AG09319 (cell line): ENCODE results near the gene UBALD1.

Source experiments
- DNase-seq: peaks from one replicate; pipeline ENCODE4 v3.0.0-alpha.2; 2010; ENCODE audit warnings: low read depth; ENCODE audit errors: extremely low read depth
- TF ChIP-seq, protein P1 (sequence below): IDR thresholded peaks from 2 replicates; pipeline ENCODE4 v1.5.1; 2011; ENCODE audit warnings: low read depth, mild to moderate bottlenecking, inconsistent platforms, low read length, moderate library complexity

The UBALD1 gene

DNA sequence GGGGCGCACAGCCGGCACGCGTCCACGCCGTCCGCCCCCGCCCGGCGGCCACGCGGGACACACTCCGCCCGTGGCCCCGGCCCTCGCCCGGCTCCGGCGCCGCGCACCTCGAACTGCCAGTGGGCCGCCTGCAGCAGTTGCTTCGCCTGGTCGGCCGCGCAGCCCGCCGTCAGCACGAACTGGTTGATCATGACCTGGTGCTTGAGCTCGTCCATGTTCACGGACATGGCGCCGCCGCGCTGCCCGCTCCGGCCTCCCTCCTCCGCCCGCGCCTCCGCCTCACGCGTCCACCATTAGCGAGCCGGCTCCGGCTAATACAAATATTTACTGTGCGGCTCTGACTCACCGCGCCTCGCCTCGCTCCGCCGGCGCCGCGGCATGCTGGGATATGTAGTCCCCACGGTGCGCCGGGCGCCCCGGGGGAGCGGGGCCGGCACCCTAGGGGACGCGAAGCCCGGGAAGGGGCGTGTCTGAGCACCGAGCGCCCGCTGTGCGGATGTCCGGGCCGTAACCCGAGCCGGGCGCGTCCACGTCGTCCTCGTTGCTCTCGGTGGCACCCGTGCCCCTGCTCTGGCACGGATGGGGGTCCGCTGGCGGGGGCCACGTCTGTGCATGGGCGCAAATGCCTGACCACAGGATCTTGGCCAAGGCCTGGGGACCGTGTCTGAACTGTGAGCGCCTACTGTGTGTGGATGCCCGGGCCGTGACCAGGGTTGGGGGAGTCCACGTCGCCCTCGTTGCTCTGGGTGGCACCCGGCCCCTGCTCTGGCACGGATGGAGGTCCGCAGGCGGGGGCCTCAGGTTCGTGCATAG is at the start of gene UBALD1:
Gene UBALD1 (minus strand): TSS at position 318 of the 813 bp plus-strand sequence. CDS start 91 bp downstream, at position 227.
- TF ChIP-seq, protein P1, sequence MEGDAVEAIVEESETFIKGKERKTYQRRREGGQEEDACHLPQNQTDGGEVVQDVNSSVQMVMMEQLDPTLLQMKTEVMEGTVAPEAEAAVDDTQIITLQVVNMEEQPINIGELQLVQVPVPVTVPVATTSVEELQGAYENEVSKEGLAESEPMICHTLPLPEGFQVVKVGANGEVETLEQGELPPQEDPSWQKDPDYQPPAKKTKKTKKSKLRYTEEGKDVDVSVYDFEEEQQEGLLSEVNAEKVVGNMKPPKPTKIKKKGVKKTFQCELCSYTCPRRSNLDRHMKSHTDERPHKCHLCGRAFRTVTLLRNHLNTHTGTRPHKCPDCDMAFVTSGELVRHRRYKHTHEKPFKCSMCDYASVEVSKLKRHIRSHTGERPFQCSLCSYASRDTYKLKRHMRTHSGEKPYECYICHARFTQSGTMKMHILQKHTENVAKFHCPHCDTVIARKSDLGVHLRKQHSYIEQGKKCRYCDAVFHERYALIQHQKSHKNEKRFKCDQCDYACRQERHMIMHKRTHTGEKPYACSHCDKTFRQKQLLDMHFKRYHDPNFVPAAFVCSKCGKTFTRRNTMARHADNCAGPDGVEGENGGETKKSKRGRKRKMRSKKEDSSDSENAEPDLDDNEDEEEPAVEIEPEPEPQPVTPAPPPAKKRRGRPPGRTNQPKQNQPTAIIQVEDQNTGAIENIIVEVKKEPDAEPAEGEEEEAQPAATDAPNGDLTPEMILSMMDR: no peak
- peak; percentile 58 for DNase-seq

- no peak for DNase-seq
- TF ChIP-seq, protein P1: no peak
Observed at GRCh38 chr16:4663777-4664465, 49.2 kb upstream of the UBALD1 start.

- DNase-seq: no peak
- TF ChIP-seq, protein P1: no peak
Observed at GRCh38 chr16:4663465-4663776, 48.7 kb upstream of the UBALD1 start.

GRCh38 chr16:4661661-4662060 is 47.0 kb upstream of the UBALD1 start:
- no peak for DNase-seq
- TF ChIP-seq, protein P1: no peak

DNA sequence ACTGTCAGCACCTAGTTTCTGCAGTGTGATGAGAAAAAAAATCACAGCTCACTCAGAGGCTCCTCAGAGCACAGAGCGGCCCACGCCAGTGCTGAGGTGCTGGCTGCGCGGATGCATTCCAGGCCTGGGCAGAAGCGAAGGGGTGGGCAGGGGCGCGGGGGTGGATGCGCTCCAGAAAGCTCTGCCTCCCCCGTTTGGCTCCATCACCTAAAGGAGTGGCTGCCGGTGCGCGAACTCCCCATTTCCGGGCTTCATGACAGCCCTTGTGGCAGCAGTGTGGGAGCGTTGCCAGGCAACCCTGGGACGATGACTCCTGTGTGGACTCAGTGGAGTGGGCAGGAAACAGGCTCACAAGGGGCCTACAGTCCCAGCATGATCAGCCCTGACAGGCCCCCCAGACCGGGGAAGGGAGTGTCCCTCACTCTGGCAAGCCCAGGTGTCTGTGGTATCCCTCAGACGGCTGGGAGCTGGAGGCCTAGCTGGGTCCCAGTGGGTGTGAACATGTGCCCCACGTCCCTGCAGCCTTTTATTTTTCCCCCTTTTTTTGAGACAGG is 45.8 kb upstream of the UBALD1 start:
- TF ChIP-seq, protein P1: no peak
- no peak for DNase-seq

- DNase-seq: no peak
- TF ChIP-seq, protein P1: no peak
Observed at GRCh38 chr16:4659363-4660353, 45.0 kb upstream of the UBALD1 start.
